Suprapubic skin (tissue), 4 donors: ENCODE data around the gene CNTN1. TPM values are rescaled to one million over a fixed set of nuclear protein-coding genes. Genes with fewer than 3 reads are reported as not detected.

Experiments used
- DNase-seq, 2 donors: peaks; one replicate each; pipeline ENCODE4 v3.0.0-alpha.2; 2019; ENCODE audit warnings: low spot score in 2 of 2
- H3K27ac ChIP-seq: fragments of 200-600 bp; sonication (generic); one replicate; pipeline ENCODE4 v1.5.1; 2019
- H3K27me3 ChIP-seq: fragments of 200-600 bp; sonication (generic); one replicate; pipeline ENCODE4 v1.5.1; 2019
- H3K36me3 ChIP-seq: fragments of 200-600 bp; sonication (generic); one replicate; pipeline ENCODE4 v1.5.1; 2019
- H3K4me1 ChIP-seq: fragments of 200-600 bp; sonication (generic); one replicate; pipeline ENCODE4 v1.5.1; 2019
- H3K4me3 ChIP-seq: fragments of 200-600 bp; sonication (generic); one replicate; pipeline ENCODE4 v1.5.1; 2019; ENCODE audit warnings: mild to moderate bottlenecking
- H3K9me3 ChIP-seq: fragments of 200-600 bp; sonication (generic); one replicate; pipeline ENCODE4 v1.5.1; 2019
- CTCF ChIP-seq, 2 donors: fragments of 200-600 bp in 1 of 2; fragments of 450-650 bp in 1 of 2; sonication (generic) in 1 of 2; IDR thresholded peaks; one replicate each; pipeline ENCODE4 v1.5.1; 2016 to 2019; ENCODE audit warnings: antibody characterized with exemption in 2 of 2, mild to moderate bottlenecking in 1 of 2, moderate library complexity in 1 of 2
- EP300 ChIP-seq: sonication (generic); formaldehyde crosslinking; IDR thresholded peaks from one replicate; pipeline ENCODE4 v1.6.1; 2017; ENCODE audit warnings: antibody characterized with exemption
- POLR2A ChIP-seq, 2 donors: fragments of 450-650 bp; IDR thresholded peaks; one replicate each; pipeline ENCODE4 v1.6.1; 2017; ENCODE audit warnings: antibody characterized with exemption in 2 of 2, mild to moderate bottlenecking in 2 of 2, moderate library complexity in 2 of 2
- POLR2AphosphoS5 ChIP-seq, 3 donors: sonication (generic); formaldehyde crosslinking; IDR thresholded peaks; one replicate each; pipeline ENCODE4 v1.6.1; 2017; ENCODE audit warnings: antibody characterized with exemption in 3 of 3
- WGBS: methylation state at CpG from one replicate; pipeline ENCODE4 v1.1.5; 2018; 5-methylcytosine and 5-hydroxymethylcytosine counted together
- total RNA-seq, 4 donors: library from RNA; depleted of rRNA; stranded (reverse); fragments of >200 nt; gene quantifications; one replicate each; pipeline ENCODE4 v1.1.0, GENCODE V29; 2016

The CNTN1 gene
- total RNA-seq, 4 donors from 2014 or later, result 5.9 to 29.7 (median 14.4) TPM

- Histone ChIP-seq H3K27ac (no peak overlapping the region), H3K27me3 (no peaks in the 10 kb centered on the region), H3K9me3 (no peaks in the 10 kb centered on the region), H3K36me3 (no peaks in the 10 kb centered on the region), H3K4me3 (no peak overlapping the region), H3K4me1 (no peaks in the 10 kb centered on the region)
- TF ChIP-seq CTCF (IDR thresholded peaks at IDR 0.05) (no peak), EP300 (no peak), POLR2A (IDR thresholded peaks at IDR 0.05) (no peak), POLR2AphosphoS5 (IDR thresholded peaks at IDR 0.05) (no peak)
- no peak for DNase-seq
- WGBS, result 69% methylated on average over 4 of the region's 4 CpGs
Observed at GRCh38 chr12:40992158-40992557, 299.9 kb downstream of the CNTN1 start.

GRCh38 chr12:40992674-40993073 is 300.4 kb downstream of the CNTN1 start:
- Histone ChIP-seq H3K4me3 (no peak overlapping the region), H3K4me1 (no peaks in the 10 kb centered on the region), H3K27ac (no peak overlapping the region), H3K9me3 (no peaks in the 10 kb centered on the region), H3K36me3 (no peaks in the 10 kb centered on the region), H3K27me3 (no peaks in the 10 kb centered on the region)
- no peak for DNase-seq
- 54% methylated on average over 1 of the region's 1 CpG for WGBS
- TF ChIP-seq CTCF (IDR thresholded peaks at IDR 0.05) (no peak), EP300 (no peak), POLR2A (IDR thresholded peaks at IDR 0.05) (no peak), POLR2AphosphoS5 (IDR thresholded peaks at IDR 0.05) (no peak)

- Histone ChIP-seq H3K36me3 (no peaks in the 10 kb centered on the region), H3K27me3 (no peaks in the 10 kb centered on the region), H3K9me3 (no peaks in the 10 kb centered on the region), H3K4me3 (no peak overlapping the region), H3K27ac (no peak overlapping the region), H3K4me1 (no peaks in the 10 kb centered on the region)
- WGBS, result 89% methylated on average over 3 of the region's 3 CpGs
- no peak for DNase-seq
- no peak for TF ChIP-seq EP300
- no peak for TF ChIP-seq POLR2AphosphoS5 (IDR thresholded peaks at IDR 0.05)
- no peak for TF ChIP-seq CTCF (IDR thresholded peaks at IDR 0.05)
- no peak for TF ChIP-seq POLR2A (IDR thresholded peaks at IDR 0.05)
Observed at GRCh38 chr12:40993158-40993557, 300.9 kb downstream of the CNTN1 start.

- Histone ChIP-seq H3K9me3 (peaks cover 3% of the 10 kb centered on the region), H3K4me1 (no peaks in the 10 kb centered on the region), H3K4me3 (no peak overlapping the region), H3K27ac (no peak overlapping the region), H3K27me3 (no peaks in the 10 kb centered on the region), H3K36me3 (no peaks in the 10 kb centered on the region)
- TF ChIP-seq POLR2A (IDR thresholded peaks at IDR 0.05) (no peak), EP300 (no peak), POLR2AphosphoS5 (IDR thresholded peaks at IDR 0.05) (no peak), CTCF (IDR thresholded peaks at IDR 0.05) (no peak)
- 92% methylated on average over 4 of the region's 4 CpGs for WGBS
- no peak for DNase-seq
Observed at GRCh38 chr12:40996091-40996490, 303.9 kb downstream of the CNTN1 start.

- Histone ChIP-seq H3K36me3 (no peaks in the 10 kb centered on the region), H3K27ac (no peak overlapping the region), H3K9me3 (peaks cover 10% of the 10 kb centered on the region), H3K4me3 (no peak overlapping the region), H3K4me1 (no peaks in the 10 kb centered on the region), H3K27me3 (no peaks in the 10 kb centered on the region)
- no peak for TF ChIP-seq POLR2AphosphoS5 (IDR thresholded peaks at IDR 0.05)
- TF ChIP-seq POLR2A (IDR thresholded peaks at IDR 0.05), result no peak
- no peak for TF ChIP-seq CTCF (IDR thresholded peaks at IDR 0.05)
- no peak for TF ChIP-seq EP300
- DNase-seq, result no peak
- 76% methylated on average over 1 of the region's 1 CpG for WGBS
Observed at GRCh38 chr12:40999210-40999609, 307.0 kb downstream of the CNTN1 start.
